Dendritic cell treated with granulocyte-macrophage colony-stimulating factor and Interleukin-4, amounts not matched to agents 40 ng/mL and 50 ng/mL, for 4 days (primary cell): ENCODE results near the gene ZNF689.
"Not testable (repeated sequence)": the region's sequence is repeated elsewhere in the genome, so short reads cannot be mapped to it uniquely, and the experiment has no call there.

ENCODE experiments used
- H3K27ac Mint-ChIP-seq: one replicate; pipeline ENCODE4 v1.8.0; 2022; ENCODE audit warnings: mild to moderate bottlenecking, mixed read lengths
- H3K27me3 Mint-ChIP-seq: one replicate; pipeline ENCODE4 v1.8.0; 2022; ENCODE audit warnings: mild to moderate bottlenecking, mixed read lengths
- H3K36me3 Mint-ChIP-seq: one replicate; pipeline ENCODE4 v1.8.0; 2022; ENCODE audit warnings: low read depth, mixed read lengths
- H3K4me1 Mint-ChIP-seq: one replicate; pipeline ENCODE4 v1.8.0; 2022; ENCODE audit warnings: low read depth, mixed read lengths
- H3K4me3 Mint-ChIP-seq: one replicate; pipeline ENCODE4 v1.8.0; 2022; ENCODE audit warnings: mild to moderate bottlenecking, moderate library complexity, mixed read lengths
- H3K9me3 Mint-ChIP-seq: one replicate; pipeline ENCODE4 v1.8.0; 2022; ENCODE audit warnings: mixed read lengths
- intact Hi-C: fragments of 100-400 bp; cut with micrococcal nuclease; formaldehyde crosslinking; loops from one replicate; pipeline ENCODE4 v1.15.0; 2022

Gene ZNF689

GRCh38 chr16:30602616-30603277, 7.4 kb downstream of the ZNF689 start:
- H3K36me3 Mint-ChIP-seq = peaks cover 49% of the 10 kb centered on the region
- intact Hi-C loops = loop anchor here (10.0 kb wide), 1 partner anchor 158 kb away; the partner anchor contains the start of gene SEPHS2

GRCh38 chr16:30601966-30602365, 8.2 kb downstream of the ZNF689 start:
- H3K9me3 Mint-ChIP-seq = no peaks in the 10 kb centered on the region
- H3K4me1 Mint-ChIP-seq = peaks cover 66% of the 10 kb centered on the region
- H3K4me3 Mint-ChIP-seq = peak overlapping the region; percentile 7
- no peaks in the 10 kb centered on the region for H3K27me3 Mint-ChIP-seq
- H3K36me3 Mint-ChIP-seq = peaks cover 42% of the 10 kb centered on the region
- peak overlapping the region; percentile 80 for H3K27ac Mint-ChIP-seq
- intact Hi-C loops = loop anchor here (10.0 kb wide), 1 partner anchor 157 kb away; the partner anchor contains the start of gene SEPHS2

More at GRCh38 chr16:30602616-30603277, 7.4 kb downstream of the ZNF689 start:
- Mint-ChIP-seq H3K9me3 (no peaks in the 10 kb centered on the region), H3K4me3 (peak overlapping the region; percentile 6), H3K27me3 (no peaks in the 10 kb centered on the region), H3K27ac (peak overlapping the region; percentile 80), H3K4me1 (peaks cover 69% of the 10 kb centered on the region)

- Mint-ChIP-seq H3K9me3 (no peaks in the 10 kb centered on the region), H3K27me3 (no peaks in the 10 kb centered on the region), H3K4me1 (peaks cover 58% of the 10 kb centered on the region), H3K4me3 (no peak overlapping the region), H3K36me3 (peaks cover 32% of the 10 kb centered on the region), H3K27ac (no peak overlapping the region)
- intact Hi-C loops = loop anchor here (10.0 kb wide), 1 partner anchor 156 kb away; the partner anchor contains the start of gene SEPHS2
Measured at GRCh38 chr16:30600929-30601328, 9.3 kb downstream of the ZNF689 start.

GRCh38 chr16:30600215-30600614, 10.0 kb downstream of the ZNF689 start:
- intact Hi-C loops = loop anchor here (10.0 kb wide), 1 partner anchor 155 kb away; the partner anchor contains the start of gene SEPHS2
- H3K4me1 Mint-ChIP-seq = peaks cover 51% of the 10 kb centered on the region
- H3K27me3 Mint-ChIP-seq = no peaks in the 10 kb centered on the region
- no peak overlapping the region for H3K27ac Mint-ChIP-seq
- H3K4me3 Mint-ChIP-seq = no peak overlapping the region
- no peaks in the 10 kb centered on the region for H3K9me3 Mint-ChIP-seq
- peaks cover 24% of the 10 kb centered on the region for H3K36me3 Mint-ChIP-seq

- H3K36me3 Mint-ChIP-seq = peaks cover 20% of the 10 kb centered on the region
- no peaks in the 10 kb centered on the region for H3K9me3 Mint-ChIP-seq
- no peaks in the 10 kb centered on the region for H3K4me1 Mint-ChIP-seq
- H3K27ac Mint-ChIP-seq = no peak overlapping the region
- no peaks in the 10 kb centered on the region for H3K27me3 Mint-ChIP-seq
- H3K4me3 Mint-ChIP-seq = no peak overlapping the region
- intact Hi-C loops = no loop called here
Measured at GRCh38 chr16:30592871-30593270, 17.3 kb downstream of the ZNF689 start.

GRCh38 chr16:30590869-30591268, 19.3 kb downstream of the ZNF689 start:
- H3K4me3 Mint-ChIP-seq, H3K4me1 Mint-ChIP-seq, H3K27me3 Mint-ChIP-seq, H3K27ac Mint-ChIP-seq, intact Hi-C loops, H3K9me3 Mint-ChIP-seq: not testable (repeated sequence)
- peaks cover 20% of the 10 kb centered on the region for H3K36me3 Mint-ChIP-seq

GRCh38 chr16:30589582-30589981, 20.6 kb downstream of the ZNF689 start:
- peaks cover 20% of the 10 kb centered on the region for H3K36me3 Mint-ChIP-seq
- intact Hi-C loops = not testable (repeated sequence)

GRCh38 chr16:30588651-30589050, 21.5 kb downstream of the ZNF689 start:
- Mint-ChIP-seq H3K27ac (no peak overlapping the region), H3K4me1 (peaks cover 12% of the 10 kb centered on the region), H3K36me3 (peaks cover 18% of the 10 kb centered on the region), H3K4me3 (no peak overlapping the region), H3K9me3 (no peaks in the 10 kb centered on the region), H3K27me3 (no peaks in the 10 kb centered on the region)
- intact Hi-C loops = no loop called here

More at GRCh38 chr16:30589582-30589981, 20.6 kb downstream of the ZNF689 start:
- H3K9me3 Mint-ChIP-seq, H3K27ac Mint-ChIP-seq, H3K4me3 Mint-ChIP-seq, H3K27me3 Mint-ChIP-seq: not testable (repeated sequence)
- peaks cover 12% of the 10 kb centered on the region for H3K4me1 Mint-ChIP-seq

GRCh38 chr16:30585400-30586191, 24.6 kb downstream of the ZNF689 start, which contains the start of gene ZNF785:
TSS of gene ZNF785 (minus strand) at chr16:30585697. CDS start at chr16:30585611, 86 bp downstream.
- H3K27ac Mint-ChIP-seq = peak within 1 kb of the TSS; percentile 85
- H3K4me3 Mint-ChIP-seq = peak within 1 kb of the TSS; percentile 92
- peaks cover 41% of the 10 kb centered on the region for H3K36me3 Mint-ChIP-seq
- no peaks in the 10 kb centered on the region for H3K27me3 Mint-ChIP-seq
- intact Hi-C loops = loop anchor here (1.0 kb wide), 2 partner anchors 13 to 59 kb away; partner anchors contain the start of gene ZNF768
- H3K9me3 Mint-ChIP-seq = no peaks in the 10 kb centered on the region
- peaks cover 32% of the 10 kb centered on the region for H3K4me1 Mint-ChIP-seq

- Mint-ChIP-seq H3K9me3 (no peaks in the 10 kb centered on the region), H3K4me3 (peak overlapping the region; percentile 92), H3K36me3 (peaks cover 43% of the 10 kb centered on the region), H3K4me1 (peaks cover 32% of the 10 kb centered on the region), H3K27ac (peak overlapping the region; percentile 85), H3K27me3 (no peaks in the 10 kb centered on the region)
- intact Hi-C loops = loop anchor here (1.0 kb wide), 2 partner anchors 13 to 59 kb away; partner anchors contain the start of gene ZNF768
Measured at GRCh38 chr16:30585022-30585399, 25.2 kb downstream of the ZNF689 start.

GRCh38 chr16:30582611-30583340, 27.4 kb downstream of the ZNF689 start:
- peaks cover 58% of the 10 kb centered on the region for H3K36me3 Mint-ChIP-seq
- peak overlapping the region; percentile 20 for H3K27ac Mint-ChIP-seq
- intact Hi-C loops = no loop called here
- peaks cover 32% of the 10 kb centered on the region for H3K4me1 Mint-ChIP-seq
- H3K27me3 Mint-ChIP-seq = no peaks in the 10 kb centered on the region
- H3K9me3 Mint-ChIP-seq = no peaks in the 10 kb centered on the region
- H3K4me3 Mint-ChIP-seq = no peak overlapping the region

GRCh38 chr16:30581457-30581856, 28.7 kb downstream of the ZNF689 start:
- no peaks in the 10 kb centered on the region for H3K9me3 Mint-ChIP-seq

GRCh38 chr16:30574678-30575077, 35.5 kb downstream of the ZNF689 start:
- no peaks in the 10 kb centered on the region for H3K9me3 Mint-ChIP-seq
- no peaks in the 10 kb centered on the region for H3K27me3 Mint-ChIP-seq
- intact Hi-C loops = loop anchor here (5.0 kb wide), 1 partner anchor 47 kb away; the partner anchor contains the start of gene ZNF768
- no peak overlapping the region for H3K4me3 Mint-ChIP-seq
- peaks cover 24% of the 10 kb centered on the region for H3K36me3 Mint-ChIP-seq
- no peak overlapping the region for H3K27ac Mint-ChIP-seq
- H3K4me1 Mint-ChIP-seq = peaks cover 50% of the 10 kb centered on the region

More at GRCh38 chr16:30581457-30581856, 28.7 kb downstream of the ZNF689 start:
- Mint-ChIP-seq H3K36me3 (peaks cover 63% of the 10 kb centered on the region), H3K27me3 (no peaks in the 10 kb centered on the region), H3K27ac (no peak overlapping the region), H3K4me3 (no peak overlapping the region), H3K4me1 (peaks cover 38% of the 10 kb centered on the region)
- intact Hi-C loops = no loop called here
